ENCODE measurements around the gene NHS. TPM values are rescaled to one million over a fixed set of nuclear protein-coding genes. Genes with fewer than 3 reads are reported as not detected.

NHS gene
- total and polyA plus RNA-seq, 2 of the 4 experiments (the other 2 are of a cell fraction): 0.36 to 0.90 TPM

DNA sequence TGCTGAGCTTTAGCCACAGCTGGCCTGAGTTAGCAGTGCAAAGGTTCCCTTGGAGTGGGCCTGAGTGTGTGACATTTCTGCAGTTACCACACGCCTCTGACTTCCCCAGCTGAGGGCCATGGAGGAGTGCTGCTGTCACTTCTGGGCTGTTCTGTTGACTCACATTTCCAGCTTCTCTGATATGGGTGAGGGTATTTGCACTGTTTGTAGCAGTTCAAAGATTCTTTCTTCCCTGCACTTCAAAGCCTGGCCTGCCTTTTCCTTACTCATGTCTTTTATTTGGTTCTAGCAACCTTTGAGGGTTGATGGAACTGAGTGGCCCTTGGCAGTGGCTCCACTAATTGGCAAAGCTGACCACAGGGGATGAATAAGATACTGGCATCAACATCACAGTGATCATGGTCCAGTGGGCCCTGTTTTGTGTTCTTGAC is 335.9 kb downstream of the NHS start:
- Histone ChIP-seq H4K91ac (ENCODE audit: insufficient read depth, low read depth, low read length) (no peak overlapping the region), H3K23ac (ENCODE audit: low read depth, low read length) (no peak overlapping the region), H3K14ac (replicated peaks; ENCODE audit: low read depth, low read length) (no peak overlapping the region), H2BK20ac (ENCODE audit: low read depth, low read length) (no peak overlapping the region), H3K56ac (ENCODE audit: extremely low read depth, insufficient read depth, low read length) (no peak overlapping the region), H3K4me2 (ENCODE audit: low read depth, low read length) (no peak overlapping the region), H3K27me3 (ENCODE audit: control insufficient read depth, insufficient read depth, low read length) (peaks cover 1% of the 10 kb centered on the region), H3K79me1 (ENCODE audit: low read depth in 1 of 2, low read length in 2 of 2) (no peaks in the 10 kb centered on the region), H3K4me3 (ENCODE audit: insufficient read depth, low read depth, low read length) (no peak overlapping the region), H3K18ac (ENCODE audit: low read depth, low read length) (no peak overlapping the region), H4K20me1 (ENCODE audit: insufficient read depth, low read length) (no peaks in the 10 kb centered on the region), H3K9ac (ENCODE audit: low read depth, low read length) (no peak overlapping the region), H2BK5ac (ENCODE audit: low read depth, low read length, poor library complexity, severe bottlenecking) (no peak overlapping the region), H2AK9ac (replicated peaks; ENCODE audit: low read depth, low read length, poor library complexity) (no peak overlapping the region), H4K5ac (ENCODE audit: low read depth, low read length) (no peak overlapping the region), H2AFZ (replicated peaks; ENCODE audit: low read length, poor library complexity) (no peak overlapping the region), H4K8ac (ENCODE audit: low read depth in 2 of 2, low read length in 2 of 2) (no peak overlapping the region), H3K9me1 (ENCODE audit: insufficient read depth, low read length) (0 out of 2 replicates have a peak, but pooled peaks cover 6% of the 10 kb centered on the region), H2BK15ac (ENCODE audit: low read depth, low read length) (no peak overlapping the region), H2BK120ac (ENCODE audit: low read depth, low read length) (no peak overlapping the region), H3K9me3 (ENCODE audit: control insufficient read depth, insufficient read depth, low read length) (no peaks in the 10 kb centered on the region), H3K36me3 (ENCODE audit: control insufficient read depth, insufficient read depth, low read length) (no peaks in the 10 kb centered on the region), H3K4ac (ENCODE audit: low read depth, low read length) (no peak overlapping the region), H3K27ac (ENCODE audit: insufficient read depth, low read length) (no peak overlapping the region), H3K4me1 (ENCODE audit: control insufficient read depth, insufficient read depth, low read length) (peaks cover 3% of the 10 kb centered on the region), H2AK5ac (ENCODE audit: low read depth, low read length) (no peak overlapping the region)
- DNase-seq: peak; percentile 5
- TF ChIP-seq POLR2A (IDR thresholded peaks at IDR 0.05; ENCODE audit: low read depth, low read length) (no peak), SMC3 (IDR thresholded peaks at IDR 0.05; ENCODE audit: low read depth, low read length) (no peak), RAD21 (IDR thresholded peaks at IDR 0.05; ENCODE audit: low read length) (no peak), CEBPB (IDR thresholded peaks at IDR 0.05; ENCODE audit: low read depth, low read length) (no peak), MAFK (IDR thresholded peaks at IDR 0.05; ENCODE audit: low read depth, low read length) (no peak)
- TF ChIP-seq, protein P1, sequence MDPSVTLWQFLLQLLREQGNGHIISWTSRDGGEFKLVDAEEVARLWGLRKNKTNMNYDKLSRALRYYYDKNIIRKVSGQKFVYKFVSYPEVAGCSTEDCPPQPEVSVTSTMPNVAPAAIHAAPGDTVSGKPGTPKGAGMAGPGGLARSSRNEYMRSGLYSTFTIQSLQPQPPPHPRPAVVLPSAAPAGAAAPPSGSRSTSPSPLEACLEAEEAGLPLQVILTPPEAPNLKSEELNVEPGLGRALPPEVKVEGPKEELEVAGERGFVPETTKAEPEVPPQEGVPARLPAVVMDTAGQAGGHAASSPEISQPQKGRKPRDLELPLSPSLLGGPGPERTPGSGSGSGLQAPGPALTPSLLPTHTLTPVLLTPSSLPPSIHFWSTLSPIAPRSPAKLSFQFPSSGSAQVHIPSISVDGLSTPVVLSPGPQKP (IDR thresholded peaks at IDR 0.05; ENCODE audit: borderline replicate concordance, low read depth, low read length): no peak
- TF ChIP-seq, protein P2, sequence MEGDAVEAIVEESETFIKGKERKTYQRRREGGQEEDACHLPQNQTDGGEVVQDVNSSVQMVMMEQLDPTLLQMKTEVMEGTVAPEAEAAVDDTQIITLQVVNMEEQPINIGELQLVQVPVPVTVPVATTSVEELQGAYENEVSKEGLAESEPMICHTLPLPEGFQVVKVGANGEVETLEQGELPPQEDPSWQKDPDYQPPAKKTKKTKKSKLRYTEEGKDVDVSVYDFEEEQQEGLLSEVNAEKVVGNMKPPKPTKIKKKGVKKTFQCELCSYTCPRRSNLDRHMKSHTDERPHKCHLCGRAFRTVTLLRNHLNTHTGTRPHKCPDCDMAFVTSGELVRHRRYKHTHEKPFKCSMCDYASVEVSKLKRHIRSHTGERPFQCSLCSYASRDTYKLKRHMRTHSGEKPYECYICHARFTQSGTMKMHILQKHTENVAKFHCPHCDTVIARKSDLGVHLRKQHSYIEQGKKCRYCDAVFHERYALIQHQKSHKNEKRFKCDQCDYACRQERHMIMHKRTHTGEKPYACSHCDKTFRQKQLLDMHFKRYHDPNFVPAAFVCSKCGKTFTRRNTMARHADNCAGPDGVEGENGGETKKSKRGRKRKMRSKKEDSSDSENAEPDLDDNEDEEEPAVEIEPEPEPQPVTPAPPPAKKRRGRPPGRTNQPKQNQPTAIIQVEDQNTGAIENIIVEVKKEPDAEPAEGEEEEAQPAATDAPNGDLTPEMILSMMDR (conservative IDR thresholded peaks at IDR 0.05; ENCODE audit: low read depth, low read length): no peak
- BruUV-seq (replicated peaks): no TSS peak
- POLR2A ChIA-PET (ENCODE audit: unreplicated experiment): no interaction called here
- WGBS, 2 experiments (ENCODE audit: extremely low coverage in 2 of 2, insufficient read length in 1 of 2): no CpG with 5 or more reads among the region's 1 CpG
- in situ Hi-C loops (cut with MboI; ENCODE audit: low sequenced_read_pairs): no loop called here
- ATAC-seq (ENCODE audit: low read depth): no peak
- intact Hi-C loops (cut with micrococcal nuclease): no loop called here
- dilution Hi-C loops (cut with HindIII; ENCODE audit: low sequenced_read_pairs, unreplicated experiment): no loop called here
- CTCF ChIA-PET: no interaction called here
